HepG2 (cell line): ENCODE results near the gene CACNA1C.

ENCODE experiments used
- MYPOP ChIP-seq: sonication (generic); formaldehyde crosslinking; IDR thresholded peaks from 2 replicates; pipeline ENCODE4 v1.8.1; 2023; ENCODE audit warnings: mild to moderate bottlenecking, moderate library complexity, missing genetic modification reagents
- PRDM10 ChIP-seq: sonication (generic); formaldehyde crosslinking; IDR thresholded peaks from 2 replicates; pipeline ENCODE4 v1.4.0; 2020; ENCODE audit warnings: low read depth, missing genetic modification reagents
- SMARCC2 ChIP-seq: fragments of 450-650 bp; IDR thresholded peaks from 2 replicates; pipeline ENCODE4 v1.6.1; 2017; ENCODE audit warnings: antibody characterized with exemption, mild to moderate bottlenecking
- TCF7L2 ChIP-seq: IDR thresholded peaks from 2 replicates; pipeline ENCODE4 v1.6.1; 2011; ENCODE audit warnings: mild to moderate bottlenecking, low read depth, low read length, moderate library complexity

DNA sequence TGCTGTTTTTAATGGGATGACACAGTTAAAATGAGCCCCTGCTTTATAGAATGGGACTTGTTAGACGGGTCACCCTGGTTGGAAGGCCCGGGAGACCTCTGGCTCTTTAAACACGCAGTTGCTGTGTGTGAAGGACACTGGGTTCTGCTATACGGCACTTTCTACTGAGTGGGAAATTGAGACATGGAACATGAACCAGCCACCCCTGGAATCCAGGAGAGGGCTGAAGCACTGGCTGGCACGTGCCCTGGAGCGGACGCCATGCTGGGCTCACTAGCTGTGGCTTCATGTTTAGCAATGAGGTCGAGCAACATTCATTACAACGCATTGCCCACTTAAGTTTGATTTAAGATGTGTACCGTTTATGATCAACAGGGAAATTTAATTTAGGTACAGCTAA, 23.9 kb downstream of the CACNA1C start:
- TF ChIP-seq SMARCC2 (no peak), TCF7L2 (no peak), MYPOP (CRISPR knock-in tag) (no peak), PRDM10 (CRISPR knock-in tag) (no peak)
